Measurements from ENCODE around the gene ME3.

ME3 gene

GRCh38 chr11:86459682-86460460 lies 212.5 kb downstream of the ME3 start:
- peaks cover 5 to 8% of the 10 kb centered on the region in 2 donors for H3K27me3 Mint-ChIP-seq
- H3K4me3 Mint-ChIP-seq = no peak overlapping the region
- no peak overlapping the region for H3K27ac Mint-ChIP-seq
- no peaks in the 10 kb centered on the region for H3K9me3 Mint-ChIP-seq
- H3K36me3 Mint-ChIP-seq = no peaks in the 10 kb centered on the region
- H3K4me1 Mint-ChIP-seq = peaks cover 7 to 12% of the 10 kb centered on the region in 2 donors
- DNase-seq (no peak), ATAC-seq (replicated peaks) (no peak)

GRCh38 chr11:86459002-86459385 lies 213.4 kb downstream of the ME3 start:
- Mint-ChIP-seq H3K27me3 (peaks cover 5 to 8% of the 10 kb centered on the region in 2 donors), H3K4me1 (peaks cover 7 to 12% of the 10 kb centered on the region in 2 donors), H3K27ac (no peak overlapping the region), H3K9me3 (no peaks in the 10 kb centered on the region), H3K4me3 (no peak overlapping the region), H3K36me3 (no peaks in the 10 kb centered on the region)
- ATAC-seq (replicated peaks) = no peak
- DNase-seq = no peak

GRCh38 chr11:86458294-86459001 lies 214.0 kb downstream of the ME3 start:
- Mint-ChIP-seq H3K27ac (no peak overlapping the region), H3K9me3 (no peaks in the 10 kb centered on the region), H3K27me3 (peaks cover 5 to 8% of the 10 kb centered on the region in 2 donors), H3K4me1 (peaks cover 8 to 12% of the 10 kb centered on the region in 2 donors), H3K4me3 (no peak overlapping the region), H3K36me3 (no peaks in the 10 kb centered on the region)
- DNase-seq (no peak), ATAC-seq (replicated peaks) (no peak)

GRCh38 chr11:86456075-86456939 lies 216.1 kb downstream of the ME3 start:
- H3K27me3 Mint-ChIP-seq = peaks cover 5 to 8% of the 10 kb centered on the region in 2 donors
- no peaks in the 10 kb centered on the region for H3K36me3 Mint-ChIP-seq
- H3K9me3 Mint-ChIP-seq = no peaks in the 10 kb centered on the region
- DNase-seq (peak; percentile 70), ATAC-seq (replicated peaks) (peak; percentile 92)
- H3K27ac Mint-ChIP-seq = no peak overlapping the region
- H3K4me1 Mint-ChIP-seq = peaks cover 8 to 12% of the 10 kb centered on the region in 2 donors
- no peak overlapping the region for H3K4me3 Mint-ChIP-seq

GRCh38 chr11:86453290-86454030 lies 219.0 kb downstream of the ME3 start:
- ATAC-seq (replicated peaks) (no peak), DNase-seq (no peak)
- H3K4me3 Mint-ChIP-seq = no peak overlapping the region
- H3K27me3 Mint-ChIP-seq = peaks cover 5 to 8% of the 10 kb centered on the region in 2 donors
- no peak overlapping the region for H3K27ac Mint-ChIP-seq
- no peaks in the 10 kb centered on the region for H3K36me3 Mint-ChIP-seq
- H3K9me3 Mint-ChIP-seq = no peaks in the 10 kb centered on the region
- peaks cover 8 to 12% of the 10 kb centered on the region in 2 donors for H3K4me1 Mint-ChIP-seq

GRCh38 chr11:86449993-86450629 lies 222.3 kb downstream of the ME3 start:
- Mint-ChIP-seq H3K27me3 (no peaks in the 10 kb centered on the region), H3K36me3 (peaks cover 0 to 3% of the 10 kb centered on the region in 2 donors), H3K9me3 (no peaks in the 10 kb centered on the region), H3K4me3 (no peak overlapping the region), H3K27ac (no peak overlapping the region), H3K4me1 (peaks cover 9 to 14% of the 10 kb centered on the region in 2 donors)
- no peak for DNase-seq
- no peak for ATAC-seq (replicated peaks)

- DNase-seq (no peak), ATAC-seq (replicated peaks) (peak; percentile 38 to 43)
- Mint-ChIP-seq H3K27me3 (no peaks in the 10 kb centered on the region), H3K9me3 (peaks cover 0 to 2% of the 10 kb centered on the region in 2 donors), H3K36me3 (peaks cover 0 to 8% of the 10 kb centered on the region in 2 donors), H3K4me1 (peaks cover 31% of the 10 kb centered on the region in 2 donors), H3K27ac (peak overlapping the region; percentile 82), H3K4me3 (no peak overlapping the region)
Measured at GRCh38 chr11:86447763-86448480, 224.5 kb downstream of the ME3 start.

GRCh38 chr11:86446924-86447285 lies 225.5 kb downstream of the ME3 start:
- DNase-seq (no peak), ATAC-seq (replicated peaks) (no peak)
- Mint-ChIP-seq H3K27me3 (no peaks in the 10 kb centered on the region), H3K4me1 (peaks cover 37 to 39% of the 10 kb centered on the region in 2 donors), H3K4me3 (no peak overlapping the region), H3K36me3 (peaks cover 0 to 11% of the 10 kb centered on the region in 2 donors), H3K9me3 (peaks cover 0 to 2% of the 10 kb centered on the region in 2 donors), H3K27ac (peak overlapping the region; percentile 56)

GRCh38 chr11:86446163-86446923 lies 226.1 kb downstream of the ME3 start:
- no peak for DNase-seq
- Mint-ChIP-seq H3K4me1 (peaks cover 37 to 40% of the 10 kb centered on the region in 2 donors), H3K27me3 (no peaks in the 10 kb centered on the region), H3K36me3 (peaks cover 0 to 11% of the 10 kb centered on the region in 2 donors), H3K4me3 (no peak overlapping the region), H3K27ac (peak overlapping the region; percentile 34), H3K9me3 (peaks cover 0 to 2% of the 10 kb centered on the region in 2 donors)
- no peak for ATAC-seq (replicated peaks)

- H3K27me3 Mint-ChIP-seq = no peaks in the 10 kb centered on the region
- peaks cover 0 to 2% of the 10 kb centered on the region in 2 donors for H3K9me3 Mint-ChIP-seq
- no peak for DNase-seq
- ATAC-seq (replicated peaks) = peak; percentile 44 to 63
- peak overlapping the region; percentile 64 for H3K27ac Mint-ChIP-seq
- peaks cover 46 to 52% of the 10 kb centered on the region in 2 donors for H3K4me1 Mint-ChIP-seq
- H3K4me3 Mint-ChIP-seq = no peak overlapping the region
- H3K36me3 Mint-ChIP-seq = peaks cover 0 to 11% of the 10 kb centered on the region in 2 donors
Measured at GRCh38 chr11:86444981-86445380, 227.4 kb downstream of the ME3 start.

- H3K36me3 Mint-ChIP-seq = peaks cover 0 to 11% of the 10 kb centered on the region in 2 donors
- peaks cover 48 to 57% of the 10 kb centered on the region in 2 donors for H3K4me1 Mint-ChIP-seq
- peak overlapping the region; percentile 40 to 47 for H3K4me3 Mint-ChIP-seq
- peaks cover 0 to 2% of the 10 kb centered on the region in 2 donors for H3K9me3 Mint-ChIP-seq
- no peaks in the 10 kb centered on the region for H3K27me3 Mint-ChIP-seq
- ATAC-seq (replicated peaks) = peak; percentile 52 to 58
- no peak for DNase-seq
- H3K27ac Mint-ChIP-seq = peak overlapping the region; percentile 87
Measured at GRCh38 chr11:86443415-86443814, 229.0 kb downstream of the ME3 start.

GRCh38 chr11:86442827-86443226 lies 229.6 kb downstream of the ME3 start:
- Mint-ChIP-seq H3K4me3 (peak overlapping the region; percentile 40 to 49), H3K36me3 (peaks cover 0 to 11% of the 10 kb centered on the region in 2 donors), H3K27ac (peak overlapping the region; percentile 87), H3K9me3 (peaks cover 0 to 2% of the 10 kb centered on the region in 2 donors), H3K4me1 (peaks cover 44 to 60% of the 10 kb centered on the region in 2 donors), H3K27me3 (no peaks in the 10 kb centered on the region)
- ATAC-seq (replicated peaks) = peak; percentile 31 to 36
- no peak for DNase-seq
